SK-N-SH (cell line): ENCODE measurements around the gene PRR35.

ENCODE experiments used
- CHD2 ChIP-seq: fragments of 150-350 bp; IDR thresholded peaks from 2 replicates; pipeline ENCODE4 v1.6.1; 2018; ENCODE audit warnings: low read length; ENCODE audit not compliant: partially characterized antibody
- EP300 ChIP-seq, 2 experiments: IDR thresholded peaks; 2 replicates each; pipeline versions ENCODE4 v1.4.0 to v1.6.1; 2012; ENCODE audit warnings: borderline replicate concordance in 1 of 2, low read depth in 1 of 2, low read length in 1 of 2
- GABPA ChIP-seq: IDR thresholded peaks from 2 replicates; pipeline ENCODE4 v1.4.0; 2012; ENCODE audit warnings: low read depth, mild to moderate bottlenecking
- MXI1 ChIP-seq: IDR thresholded peaks from 2 replicates; pipeline ENCODE4 v1.6.1; 2012; ENCODE audit warnings: mild to moderate bottlenecking, low read depth, low read length, improper control_type of control experiment
- RFX5 ChIP-seq: IDR thresholded peaks from 2 replicates; pipeline ENCODE4 v1.6.1; 2012; ENCODE audit warnings: mild to moderate bottlenecking, improper control_type of control experiment, low read length
- SMC3 ChIP-seq: IDR thresholded peaks from 2 replicates; pipeline ENCODE4 v1.6.1; 2012; ENCODE audit warnings: low read depth, low read length, improper control_type of control experiment
- YY1 ChIP-seq: IDR thresholded peaks from 2 replicates; pipeline ENCODE4 v1.4.0; 2012; ENCODE audit warnings: low read depth, mild to moderate bottlenecking
- ZBTB33 ChIP-seq: IDR thresholded peaks from 2 replicates; pipeline ENCODE4 v1.4.0; 2012; ENCODE audit warnings: low read depth, borderline replicate concordance
- TF ChIP-seq, protein P1 (sequence below): fragments of 200-600 bp; sonication (generic); IDR thresholded peaks from 2 replicates; pipeline ENCODE4 v1.6.1; 2017; ENCODE audit warnings: antibody characterized with exemption, mild to moderate bottlenecking, moderate library complexity
- TF ChIP-seq, protein P2 (sequence below): IDR thresholded peaks from 2 replicates; pipeline ENCODE4 v1.4.0; 2012; ENCODE audit warnings: low read depth

- TF ChIP-seq EP300 (IDR thresholded peaks at IDR 0.05; ENCODE audit: borderline replicate concordance in 1 of 2, low read depth in 1 of 2, low read length in 1 of 2) (no peak), YY1 (no peak), ZBTB33 (no peak), GABPA (no peak), MXI1 (no peak), SMC3 (no peak), RFX5 (no peak), CHD2 (no peak)
- TF ChIP-seq, protein P1, sequence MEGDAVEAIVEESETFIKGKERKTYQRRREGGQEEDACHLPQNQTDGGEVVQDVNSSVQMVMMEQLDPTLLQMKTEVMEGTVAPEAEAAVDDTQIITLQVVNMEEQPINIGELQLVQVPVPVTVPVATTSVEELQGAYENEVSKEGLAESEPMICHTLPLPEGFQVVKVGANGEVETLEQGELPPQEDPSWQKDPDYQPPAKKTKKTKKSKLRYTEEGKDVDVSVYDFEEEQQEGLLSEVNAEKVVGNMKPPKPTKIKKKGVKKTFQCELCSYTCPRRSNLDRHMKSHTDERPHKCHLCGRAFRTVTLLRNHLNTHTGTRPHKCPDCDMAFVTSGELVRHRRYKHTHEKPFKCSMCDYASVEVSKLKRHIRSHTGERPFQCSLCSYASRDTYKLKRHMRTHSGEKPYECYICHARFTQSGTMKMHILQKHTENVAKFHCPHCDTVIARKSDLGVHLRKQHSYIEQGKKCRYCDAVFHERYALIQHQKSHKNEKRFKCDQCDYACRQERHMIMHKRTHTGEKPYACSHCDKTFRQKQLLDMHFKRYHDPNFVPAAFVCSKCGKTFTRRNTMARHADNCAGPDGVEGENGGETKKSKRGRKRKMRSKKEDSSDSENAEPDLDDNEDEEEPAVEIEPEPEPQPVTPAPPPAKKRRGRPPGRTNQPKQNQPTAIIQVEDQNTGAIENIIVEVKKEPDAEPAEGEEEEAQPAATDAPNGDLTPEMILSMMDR, result no peak
- TF ChIP-seq, protein P2, sequence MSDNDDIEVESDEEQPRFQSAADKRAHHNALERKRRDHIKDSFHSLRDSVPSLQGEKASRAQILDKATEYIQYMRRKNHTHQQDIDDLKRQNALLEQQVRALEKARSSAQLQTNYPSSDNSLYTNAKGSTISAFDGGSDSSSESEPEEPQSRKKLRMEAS, result no peak
Measured at GRCh38 chr16:591892-592517, 31.8 kb downstream of the PRR35 start.
